HCT116 (cell line): Measurements from ENCODE around the gene SLIT1. TPM values are rescaled to one million over a fixed set of nuclear protein-coding genes. Genes with fewer than 3 reads are reported as not detected.

ENCODE experiments used
- ATAC-seq: fragments of 200-7000 bp; cut with Tn5 transposase; 2 replicates; pipeline ENCODE4 v1.9.1; 2020; ENCODE audit warnings: mild to moderate bottlenecking, moderate library complexity
- BruUV-seq: library from RNA; stranded (reverse); fragments of 400-500 nt; replicated peaks from 2 replicates; lab custom pipeline; 2021; lab: Mats Ljungman, UMichigan
- CTCF ChIA-PET: fragments of 300-600 bp; sonication (Branson Sonifier 250); formaldehyde crosslinking; loops from one replicate; lab custom pipeline; 2021; ENCODE audit warnings: antibody characterized with exemption; lab: Charles Lee
- POLR2A ChIA-PET: fragments of 300-600, 350-600 bp; sonication (Branson Sonifier 250); formaldehyde crosslinking; loops from one replicate; lab custom pipeline; 2021; ENCODE audit warnings: antibody characterized with exemption; lab: Charles Lee
- RAD21 ChIA-PET, 2 experiments: fragments of 300-600 bp; sonication (Branson Sonifier 250); formaldehyde crosslinking; loops; one replicate each; lab custom pipeline; 2023; ENCODE audit warnings: low total read pairs in 2 of 2; ENCODE audit not compliant: uncharacterized antibody in 2 of 2, unreplicated experiment in 2 of 2, low non-redundant PET in 1 of 2; lab: Charles Lee
- DNase-seq: peaks from one replicate; pipeline ENCODE4 v3.0.0-alpha.2; 2010; ENCODE audit warnings: low read depth, low spot score
- H2AFZ ChIP-seq: fragments of 200-600 bp; shearing (Covaris generic), sonication (generic); 2 replicates; pipeline ENCODE4 v1.6.1; 2017; ENCODE audit warnings: low read depth, mixed run types, mixed read lengths, antibody characterized with exemption, low read length; ENCODE audit not compliant: poor library complexity, severe bottlenecking
- H3K27ac ChIP-seq: 2 replicates; pipeline ENCODE4 v1.5.1; 2012; ENCODE audit warnings: low read depth, low read length
- H3K27me3 ChIP-seq: fragments of 200-600 bp; sonication (generic); 2 replicates; pipeline ENCODE4 v1.6.1; 2016; ENCODE audit warnings: mixed run types, low read length, mixed read lengths; ENCODE audit not compliant: insufficient read depth
- H3K36me3 ChIP-seq, 2 experiments: fragments of 200-500 bp in 1 of 2; fragments of 200-600 bp in 1 of 2; sonication (Bioruptor generic) in 1 of 2; sonication (generic) in 1 of 2; 2 replicates each; pipeline versions ENCODE4 v1.5.1 to v1.6.1; 2014 to 2016; ENCODE audit warnings: low read length in 2 of 2, inconsistent platforms in 1 of 2, mixed read lengths in 1 of 2, mixed run types in 1 of 2; ENCODE audit not compliant: insufficient read depth in 2 of 2, control insufficient read depth in 1 of 2
- H3K4me1 ChIP-seq, 2 experiments: fragments of 200-600 bp in 1 of 2; sonication (generic) in 1 of 2; 2 replicates each; pipeline versions ENCODE4 v1.5.1 to v1.6.1; 2012 to 2017; ENCODE audit warnings: low read length in 2 of 2, inconsistent platforms in 1 of 2, mild to moderate bottlenecking in 1 of 2, mixed read lengths in 1 of 2, mixed run types in 1 of 2, moderate library complexity in 1 of 2; ENCODE audit not compliant: insufficient read depth in 2 of 2, control insufficient read depth in 1 of 2
- H3K4me2 ChIP-seq: fragments of 200-600 bp; sonication (generic); 2 replicates; pipeline ENCODE4 v1.6.1; 2017; ENCODE audit warnings: mixed run types, low read length, mixed read lengths
- H3K4me3 ChIP-seq, 2 experiments: fragments of 200-600 bp in 1 of 2; sonication (generic) in 1 of 2; replicated peaks in 1 of 2; 2 replicates each; pipeline ENCODE4 v1.5.1; 2011 to 2016; ENCODE audit warnings: low read length in 2 of 2, control low read depth in 1 of 2, low read depth in 1 of 2, mild to moderate bottlenecking in 1 of 2, mixed read lengths in 1 of 2, mixed run types in 1 of 2
- H3K79me2 ChIP-seq: fragments of 200-600 bp; sonication (generic); 2 replicates; pipeline ENCODE4 v1.6.1; 2017; ENCODE audit warnings: mild to moderate bottlenecking, mixed run types, low read length, moderate library complexity, mixed read lengths; ENCODE audit not compliant: insufficient read depth
- H3K9ac ChIP-seq: fragments of 200-600 bp; sonication (generic); 2 replicates; pipeline ENCODE4 v1.6.1; 2016; ENCODE audit warnings: low read length, mixed read lengths
- H3K9me2 ChIP-seq: fragments of 200-600 bp; sonication (generic), shearing (Covaris generic); 2 replicates; pipeline ENCODE4 v1.6.1; 2017; ENCODE audit warnings: mixed run types, mild to moderate bottlenecking, moderate library complexity; ENCODE audit not compliant: insufficient read depth
- H3K9me3 ChIP-seq, 2 experiments: fragments of 200-500 bp in 1 of 2; fragments of 200-600 bp in 1 of 2; sonication (Bioruptor generic) in 1 of 2; sonication (generic) in 1 of 2; 2 replicates each; pipeline ENCODE4 v1.6.1; 2014 to 2017; ENCODE audit warnings: low read length in 2 of 2, mixed read lengths in 2 of 2, inconsistent platforms in 1 of 2, low read depth in 1 of 2, mild to moderate bottlenecking in 1 of 2, mixed run types in 1 of 2, moderate library complexity in 1 of 2; ENCODE audit not compliant: control insufficient read depth in 1 of 2, insufficient read depth in 1 of 2
- H4K20me1 ChIP-seq: fragments of 200-600 bp; sonication (generic), shearing (Covaris generic); 2 replicates; pipeline ENCODE4 v1.6.1; 2017; ENCODE audit warnings: mixed run types, mild to moderate bottlenecking, moderate library complexity; ENCODE audit not compliant: insufficient read depth
- ATF3 ChIP-seq: IDR thresholded peaks from 2 replicates; pipeline ENCODE4 v1.6.1; 2012
- CBX3 ChIP-seq: IDR thresholded peaks from 2 replicates; pipeline ENCODE4 v1.6.1; 2012; ENCODE audit warnings: low read depth
- ELF1 ChIP-seq: IDR thresholded peaks from 2 replicates; pipeline ENCODE4 v1.6.1; 2012; ENCODE audit warnings: low read depth, borderline replicate concordance
- FOSL1 ChIP-seq: IDR thresholded peaks from 2 replicates; pipeline ENCODE4 v1.6.1; 2012; ENCODE audit warnings: low read depth
- POLR2A ChIP-seq: IDR thresholded peaks from 2 replicates; pipeline ENCODE4 v1.7.0; 2011; ENCODE audit warnings: borderline replicate concordance; ENCODE audit not compliant: insufficient read depth, insufficient read length; ENCODE audit errors: extremely low read depth
- RAD21 ChIP-seq: IDR thresholded peaks from 2 replicates; pipeline ENCODE4 v1.6.1; 2012; ENCODE audit warnings: low read depth, mild to moderate bottlenecking
- SIN3A ChIP-seq: IDR thresholded peaks from 2 replicates; pipeline ENCODE4 v1.6.1; 2012; ENCODE audit warnings: low read depth
- SP1 ChIP-seq: IDR thresholded peaks from 2 replicates; pipeline ENCODE4 v1.6.1; 2012; ENCODE audit warnings: low read depth
- YY1 ChIP-seq: IDR thresholded peaks from 2 replicates; pipeline ENCODE4 v1.6.1; 2011; ENCODE audit warnings: low read length, low read depth, moderate library complexity, mild to moderate bottlenecking; ENCODE audit not compliant: insufficient replicate concordance; ENCODE audit errors: extremely low read depth
- ZBTB33 ChIP-seq: IDR thresholded peaks from 2 replicates; pipeline ENCODE4 v1.6.1; 2011; ENCODE audit warnings: mild to moderate bottlenecking, low read length, moderate library complexity; ENCODE audit not compliant: insufficient replicate concordance; ENCODE audit errors: extremely low read depth
- ZFX ChIP-seq: fragments of 450-650 bp; IDR thresholded peaks from 2 replicates; pipeline ENCODE4 v1.6.1; 2017
- ZNF274 ChIP-seq: fragments of 200-500 bp; sonication (Bioruptor generic); IDR thresholded peaks from 2 replicates; pipeline ENCODE4 v1.6.1; 2014; ENCODE audit warnings: mild to moderate bottlenecking, low read depth, low read length, inconsistent platforms
- intact Hi-C: fragments of 100-400 bp; cut with micrococcal nuclease; formaldehyde crosslinking; loops from 2 replicates; pipeline ENCODE4 v1.10.0; 2022
- total RNA-seq: library from RNA; stranded (reverse); gene quantifications from one replicate; pipeline ENCODE4 v1.2.1, GENCODE V29; 2021; ENCODE audit not compliant: unreplicated experiment
- TF ChIP-seq, protein P1 (sequence below), 3 experiments: fragments of 200-600 bp in 1 of 3; sonication (generic) in 1 of 3; IDR thresholded peaks in 2 of 3; conservative IDR thresholded peaks in 1 of 3; 2 replicates each; pipeline ENCODE4 v1.5.1; 2012 to 2017; ENCODE audit warnings: low read depth in 2 of 3, low read length in 2 of 3, antibody characterized with exemption in 1 of 3, borderline replicate concordance in 1 of 3, control low read depth in 1 of 3, mild to moderate bottlenecking in 1 of 3, mixed read lengths in 1 of 3, mixed run types in 1 of 3, moderate library complexity in 1 of 3; ENCODE audit not compliant: insufficient read depth in 1 of 3

Gene SLIT1
- total RNA-seq, 1 experiment from 2014 or later = 0.42 TPM

GRCh38 chr10:97197030-97197500 lies 11.3 kb upstream of the SLIT1 start:
- Histone ChIP-seq H3K27ac (no peak overlapping the region), H3K79me2 (no peaks in the 10 kb centered on the region), H3K4me3 (no peak overlapping the region), H3K9me2 (no peaks in the 10 kb centered on the region), H4K20me1 (no peaks in the 10 kb centered on the region), H3K36me3 (no peaks in the 10 kb centered on the region), H3K4me1 (peaks cover 3 to 6% of the 10 kb centered on the region in 2 experiments; a peak in 1 of 4 replicates), H3K4me2 (peak overlapping the region; percentile 78; the same call in 1 of the 2 replicates), H3K27me3 (no peaks in the 10 kb centered on the region; the same call in 1 of the 2 replicates), H2AFZ (peak overlapping the region; percentile 30), H3K9ac (no peak overlapping the region), H3K9me3 (no peaks in the 10 kb centered on the region)
- intact Hi-C loops = loop anchor here (2.0 kb wide), 1 partner anchor 58 kb away; no protein-coding TSS in a partner anchor
- ChIA-PET CTCF (interaction anchor here (0.7 to 2.8 kb wide), 11 partner anchors 8 to 159 kb away, joined by 3 to 21 read pairs (median 5); no protein-coding TSS in a partner anchor), RAD21 (no interaction called here), POLR2A (interaction anchor here (0.9 kb wide), 1 partner anchor 124 kb away, joined by 3 read pairs; no protein-coding TSS in a partner anchor)
- no TSS peak for BruUV-seq
- ATAC-seq (no peak), DNase-seq (no peak)
- TF ChIP-seq FOSL1 (no peak), YY1 (no peak), SIN3A (no peak), RAD21 (no peak), CBX3 (no peak), SP1 (no peak), ELF1 (no peak), ZBTB33 (no peak), ZNF274 (no peak), ATF3 (no peak), ZFX (no peak), POLR2A (no peak)
- TF ChIP-seq, protein P1, sequence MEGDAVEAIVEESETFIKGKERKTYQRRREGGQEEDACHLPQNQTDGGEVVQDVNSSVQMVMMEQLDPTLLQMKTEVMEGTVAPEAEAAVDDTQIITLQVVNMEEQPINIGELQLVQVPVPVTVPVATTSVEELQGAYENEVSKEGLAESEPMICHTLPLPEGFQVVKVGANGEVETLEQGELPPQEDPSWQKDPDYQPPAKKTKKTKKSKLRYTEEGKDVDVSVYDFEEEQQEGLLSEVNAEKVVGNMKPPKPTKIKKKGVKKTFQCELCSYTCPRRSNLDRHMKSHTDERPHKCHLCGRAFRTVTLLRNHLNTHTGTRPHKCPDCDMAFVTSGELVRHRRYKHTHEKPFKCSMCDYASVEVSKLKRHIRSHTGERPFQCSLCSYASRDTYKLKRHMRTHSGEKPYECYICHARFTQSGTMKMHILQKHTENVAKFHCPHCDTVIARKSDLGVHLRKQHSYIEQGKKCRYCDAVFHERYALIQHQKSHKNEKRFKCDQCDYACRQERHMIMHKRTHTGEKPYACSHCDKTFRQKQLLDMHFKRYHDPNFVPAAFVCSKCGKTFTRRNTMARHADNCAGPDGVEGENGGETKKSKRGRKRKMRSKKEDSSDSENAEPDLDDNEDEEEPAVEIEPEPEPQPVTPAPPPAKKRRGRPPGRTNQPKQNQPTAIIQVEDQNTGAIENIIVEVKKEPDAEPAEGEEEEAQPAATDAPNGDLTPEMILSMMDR (IDR thresholded peaks at IDR 0.05 in 2 of 3, conservative IDR thresholded peaks at IDR 0.05 in 1 of 3; ENCODE audit: borderline replicate concordance in 1 of 3, insufficient read depth in 1 of 3, low read depth in 2 of 3, low read length in 2 of 3) = no peak
